GM18505 (cell line): ENCODE results near the gene CCDC97.

Experiments used
- ATAC-seq: cut with Tn5 transposase; IDR thresholded peaks from one replicate; pipeline ENCODE4 v1.9.1; 2021; ENCODE audit not compliant: unreplicated experiment
- POLR2A ChIP-seq: IDR thresholded peaks from 4 replicates; pipeline ENCODE4 v1.6.1; 2011; ENCODE audit warnings: borderline replicate concordance; ENCODE audit not compliant: insufficient read depth, insufficient read length; ENCODE audit errors: extremely low read depth

CCDC97 gene

DNA sequence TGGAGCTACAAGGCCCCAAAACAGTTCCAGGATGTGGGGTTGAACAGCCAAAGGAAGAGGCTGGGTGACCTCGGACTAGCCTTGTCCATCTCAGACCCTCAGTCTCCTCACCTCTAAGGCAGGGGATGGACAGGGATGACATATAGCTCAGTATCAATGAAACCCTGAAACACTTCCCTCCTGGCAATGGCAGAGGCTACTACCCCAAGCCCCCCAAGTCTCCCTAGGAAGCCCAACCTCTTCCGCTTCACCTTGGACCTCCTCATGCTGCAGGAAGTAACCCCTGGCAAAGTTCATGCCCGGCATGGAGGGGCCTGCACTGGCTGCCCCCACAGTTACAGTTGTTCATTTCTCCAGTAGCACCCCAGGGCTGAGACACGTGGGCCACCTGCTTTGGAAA, 10.6 kb downstream of the CCDC97 start:
- no peak for TF ChIP-seq POLR2A
- no peak for ATAC-seq

DNA sequence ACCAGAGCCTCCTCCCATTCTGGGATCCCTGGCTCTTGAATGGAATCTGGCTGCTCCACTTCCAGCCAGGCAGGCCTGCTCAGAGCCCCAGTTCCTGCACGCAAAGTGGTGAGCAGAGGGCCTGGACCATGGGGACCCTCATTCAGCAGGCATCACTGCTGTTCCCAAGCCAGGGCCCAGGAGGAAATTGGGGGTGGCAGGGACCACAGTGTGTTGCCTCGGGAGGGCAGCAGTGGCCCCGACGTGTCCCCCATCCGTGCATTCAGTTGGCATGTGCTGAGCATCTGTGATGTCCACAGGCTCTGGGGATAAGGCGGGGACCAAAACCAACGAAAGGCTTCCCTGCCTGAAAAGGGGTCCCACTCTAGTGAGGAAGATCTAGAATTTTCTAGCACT, 11.2 kb downstream of the CCDC97 start:
- peak; percentile 24 for TF ChIP-seq POLR2A
- ATAC-seq: no peak

DNA sequence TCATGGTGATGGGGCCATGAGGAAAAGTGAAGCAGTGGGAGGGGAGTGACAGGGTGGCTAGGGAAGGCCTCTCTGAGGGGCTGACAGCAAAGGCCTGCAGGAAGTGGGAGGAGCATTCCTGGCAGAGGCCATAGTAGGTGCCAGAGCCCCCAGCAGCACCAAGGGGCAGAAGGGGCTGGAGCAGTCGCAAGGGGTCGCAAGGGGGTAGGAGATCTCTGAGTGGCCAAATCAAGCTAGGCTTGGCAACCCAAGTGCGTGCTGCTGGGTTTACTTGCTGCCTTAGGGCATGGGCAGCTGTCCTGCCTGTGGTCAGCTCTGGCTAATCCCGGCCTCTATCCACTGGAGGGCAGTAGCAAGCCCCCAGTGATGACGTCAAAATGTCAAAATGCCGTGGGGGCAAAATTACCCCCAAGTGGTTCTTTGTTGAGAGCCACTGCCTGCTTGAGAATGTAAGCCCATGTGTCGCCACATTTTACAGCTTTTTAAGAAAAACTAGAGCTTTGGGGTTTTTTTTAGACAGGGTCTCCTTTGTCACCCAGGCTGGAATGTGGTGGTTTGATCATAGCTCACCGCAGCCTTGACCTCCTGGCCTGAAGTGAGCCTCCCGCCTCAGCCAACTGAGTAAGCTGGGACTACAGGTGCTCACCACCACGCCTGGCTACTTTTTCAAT, 11.8 kb downstream of the CCDC97 start:
- ATAC-seq: no peak
- no peak for TF ChIP-seq POLR2A

DNA sequence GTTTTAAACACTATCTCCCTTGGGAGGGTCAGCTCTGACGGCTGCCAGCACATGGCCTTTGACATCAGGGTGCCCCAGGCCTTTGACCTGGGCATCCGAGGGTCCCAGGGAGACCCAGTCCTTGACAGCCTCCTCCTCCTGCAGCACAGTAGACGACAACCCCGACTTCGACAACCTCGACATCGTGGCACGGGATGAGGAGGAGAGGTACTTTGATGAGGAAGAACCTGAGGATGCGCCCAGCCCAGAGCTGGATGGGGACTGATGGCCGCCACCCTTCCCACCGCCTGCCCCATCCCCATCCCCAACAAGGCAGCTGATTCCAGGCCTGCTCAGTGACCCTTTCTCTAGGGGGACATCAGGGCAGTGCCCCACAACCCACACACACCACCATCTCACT, 12.5 kb downstream of the CCDC97 start:
- ATAC-seq: no peak
- TF ChIP-seq POLR2A: no peak

DNA sequence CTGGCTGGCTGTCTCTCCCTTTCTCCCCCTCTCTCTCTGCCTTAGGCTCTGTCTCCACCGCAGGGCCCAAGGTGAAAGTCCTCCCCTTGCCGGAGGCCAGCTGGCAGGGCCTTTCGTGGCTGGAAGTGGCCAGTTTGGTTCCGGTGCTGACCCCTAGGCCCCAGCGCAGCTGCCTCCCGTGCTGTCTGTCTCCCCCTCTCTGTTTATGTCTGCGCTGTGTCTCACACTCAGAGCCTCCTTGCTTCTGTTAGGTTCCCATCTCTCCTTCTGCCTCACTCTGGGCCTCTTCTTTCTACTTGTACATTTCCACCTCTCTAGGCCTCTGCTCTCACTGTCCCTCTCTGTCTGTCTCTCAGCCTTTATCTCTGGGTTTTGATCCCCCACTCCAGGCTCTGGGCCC, 13.1 kb downstream of the CCDC97 start:
- ATAC-seq: no peak
- TF ChIP-seq POLR2A: no peak

DNA sequence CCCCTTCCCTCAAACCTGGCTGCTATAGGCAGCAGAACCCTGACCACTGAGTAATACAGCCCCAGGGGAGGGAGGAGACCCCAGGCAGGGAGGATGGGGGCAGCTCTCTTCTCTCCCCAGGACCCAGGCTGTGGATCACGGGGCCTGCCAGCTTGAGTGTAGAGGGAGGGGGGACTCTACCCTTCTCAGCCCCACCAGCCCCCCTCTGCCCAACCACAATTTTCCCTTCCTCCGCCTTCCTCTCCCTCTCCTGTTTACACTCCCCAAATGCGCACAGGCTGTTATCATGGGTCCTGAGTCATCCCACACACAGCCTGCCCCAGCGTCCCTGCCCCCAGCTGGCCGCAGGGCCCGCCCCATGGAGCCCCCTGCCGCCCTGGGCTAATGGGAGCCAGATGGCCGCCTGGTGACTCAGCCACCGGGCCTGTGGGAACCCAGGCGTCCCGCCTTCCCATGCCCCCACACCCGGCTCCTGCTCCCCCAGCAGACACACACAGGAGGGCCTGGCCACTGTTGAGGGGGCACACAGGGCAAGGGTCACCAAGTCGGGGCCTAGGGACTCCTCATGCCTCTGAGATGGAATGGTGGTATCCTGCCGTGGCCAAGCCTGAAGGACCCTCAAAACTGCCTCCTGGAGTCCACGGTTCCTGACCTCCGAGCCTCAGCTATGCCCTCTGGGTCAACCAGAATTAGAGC, 13.6 kb downstream of the CCDC97 start:
- ATAC-seq: no peak
- no peak for TF ChIP-seq POLR2A

DNA sequence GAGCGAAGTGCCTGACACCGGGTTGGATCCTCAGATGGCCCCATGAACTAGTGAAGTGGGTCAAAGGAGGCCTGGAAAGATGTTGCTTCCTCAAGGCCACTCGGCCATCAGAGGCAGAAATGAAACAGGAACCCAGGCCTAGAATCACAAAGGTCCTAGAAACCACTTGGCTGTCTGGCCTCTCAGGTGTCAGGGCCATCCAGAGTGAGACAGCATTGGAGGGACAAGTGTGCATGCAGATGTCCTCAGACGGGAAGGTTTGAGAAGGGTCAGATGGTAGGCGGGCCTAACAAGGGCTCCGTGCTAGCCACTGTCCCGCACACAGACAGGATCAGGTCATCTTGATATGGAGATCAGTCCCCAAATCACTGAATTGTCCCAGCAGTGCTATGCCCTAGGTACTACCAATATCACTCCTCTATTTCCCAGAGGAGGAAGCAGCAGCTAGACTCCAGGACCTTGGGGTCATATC, 14.3 kb downstream of the CCDC97 start:
- no peak for ATAC-seq
- TF ChIP-seq POLR2A: no peak

DNA sequence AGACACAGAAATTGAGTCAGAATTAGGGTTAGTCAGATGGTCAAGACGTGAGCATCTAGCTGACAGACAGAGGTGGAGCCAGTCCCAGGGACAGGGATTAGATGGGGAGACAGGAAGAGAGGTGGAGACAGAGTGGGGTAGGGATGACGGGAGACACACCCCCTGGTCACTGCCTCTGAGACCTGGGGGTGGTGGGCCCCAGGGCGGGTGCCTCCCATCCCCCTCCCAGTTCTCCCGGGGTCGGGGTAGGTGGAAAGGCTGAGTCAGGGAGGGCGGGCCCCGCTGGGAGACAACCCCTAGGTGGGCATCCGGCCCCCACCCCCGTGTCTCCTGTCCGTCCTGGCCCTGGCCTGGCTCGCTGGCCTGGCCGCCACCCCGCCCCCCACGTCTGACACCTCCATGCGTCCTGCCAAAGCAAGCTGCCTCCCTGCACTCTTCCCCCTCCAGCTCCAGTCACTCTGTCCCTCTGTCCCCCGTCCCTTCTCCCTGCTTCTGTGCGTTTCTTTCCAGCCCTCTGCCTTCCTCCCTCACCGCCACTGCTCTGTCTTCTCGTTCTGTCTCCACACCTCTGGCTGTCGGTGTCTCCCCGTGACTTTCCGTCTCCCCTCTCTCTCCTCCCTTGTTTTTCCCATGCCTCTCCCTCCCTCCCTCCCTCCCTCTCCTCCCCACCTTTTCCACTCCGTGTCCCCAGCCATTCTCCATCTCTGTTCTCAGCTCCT, 15.1 kb downstream of the CCDC97 start:
- no peak for ATAC-seq
- TF ChIP-seq POLR2A: peak; percentile 33

DNA sequence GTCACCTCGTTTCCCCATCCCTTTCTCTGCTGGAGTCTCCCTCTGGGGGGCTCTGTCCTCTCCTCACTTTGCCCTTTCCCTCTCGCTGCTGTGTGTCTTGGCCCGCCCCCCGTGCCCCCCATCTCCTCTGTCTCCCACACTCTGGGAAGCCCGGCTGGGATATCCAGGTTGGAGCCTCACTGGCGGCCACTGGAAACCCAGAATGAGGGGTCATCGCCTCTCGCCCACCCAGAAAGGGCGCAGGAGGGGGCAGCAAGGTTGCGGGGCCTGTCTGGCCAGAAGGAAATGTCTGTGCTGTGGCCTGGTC, 15.6 kb downstream of the CCDC97 start:
- ATAC-seq: no peak

DNA sequence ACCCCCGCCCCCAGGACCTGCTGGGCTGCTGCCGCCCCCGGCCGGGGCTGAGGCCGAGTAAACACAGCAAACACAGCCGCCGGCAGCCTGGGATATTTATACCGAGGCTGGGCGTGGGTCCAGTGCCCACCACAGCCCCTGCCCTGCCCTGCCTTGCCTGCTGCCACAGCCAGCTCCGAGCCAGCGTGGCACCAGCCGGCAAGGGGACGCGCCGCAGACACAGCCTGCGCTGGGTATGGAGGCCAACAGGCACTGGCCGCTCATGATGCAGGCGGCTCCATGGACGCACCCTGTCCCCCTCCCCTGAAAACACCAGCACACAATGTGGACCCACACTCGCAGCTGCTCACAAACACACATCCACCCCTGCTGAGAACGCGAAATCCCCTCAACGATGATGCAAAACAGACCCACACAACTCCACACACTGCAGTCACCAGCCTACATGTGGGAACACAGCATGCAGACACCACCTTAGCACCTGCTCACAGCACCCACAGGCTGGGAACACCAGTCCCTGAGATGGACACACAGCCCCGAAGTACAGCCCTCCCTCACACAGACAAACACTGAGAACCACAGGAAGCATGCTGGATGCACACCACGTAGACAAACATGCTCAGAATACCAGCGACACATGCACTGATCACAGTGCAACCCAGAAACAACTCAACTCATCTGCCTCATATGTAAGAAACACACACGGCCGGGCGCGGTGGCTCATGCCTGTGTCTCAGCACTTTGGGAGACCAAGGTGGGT, 16.2 kb downstream of the CCDC97 start:
- no peak for ATAC-seq
- peak; percentile 48 for TF ChIP-seq POLR2A

More for the DNA sequence above, 15.6 kb downstream of the CCDC97 start:
- no peak for TF ChIP-seq POLR2A

DNA sequence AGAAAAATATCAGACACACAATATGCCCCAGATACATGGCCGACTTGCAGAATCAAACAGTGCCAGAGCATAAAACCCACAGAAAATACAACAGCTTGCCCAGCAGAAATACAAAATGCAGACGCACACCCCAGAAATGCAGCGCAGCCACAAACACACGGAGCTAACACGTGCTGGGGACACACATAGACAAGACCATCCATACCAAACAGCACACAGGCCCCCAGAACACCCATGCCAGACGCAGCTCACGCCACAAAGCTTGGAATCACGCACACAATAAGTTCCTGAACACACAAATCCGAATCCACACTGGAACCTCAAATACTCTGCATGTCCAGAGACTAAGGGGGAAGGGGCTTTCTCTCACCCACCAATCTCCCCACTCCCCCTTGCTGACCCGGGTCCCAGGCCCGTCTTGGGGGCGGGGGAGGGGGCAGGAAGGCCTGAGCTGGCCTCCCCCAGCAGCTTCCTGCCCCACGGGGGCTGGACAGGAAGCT, 17.2 kb downstream of the CCDC97 start:
- peak; percentile 1 for ATAC-seq

DNA sequence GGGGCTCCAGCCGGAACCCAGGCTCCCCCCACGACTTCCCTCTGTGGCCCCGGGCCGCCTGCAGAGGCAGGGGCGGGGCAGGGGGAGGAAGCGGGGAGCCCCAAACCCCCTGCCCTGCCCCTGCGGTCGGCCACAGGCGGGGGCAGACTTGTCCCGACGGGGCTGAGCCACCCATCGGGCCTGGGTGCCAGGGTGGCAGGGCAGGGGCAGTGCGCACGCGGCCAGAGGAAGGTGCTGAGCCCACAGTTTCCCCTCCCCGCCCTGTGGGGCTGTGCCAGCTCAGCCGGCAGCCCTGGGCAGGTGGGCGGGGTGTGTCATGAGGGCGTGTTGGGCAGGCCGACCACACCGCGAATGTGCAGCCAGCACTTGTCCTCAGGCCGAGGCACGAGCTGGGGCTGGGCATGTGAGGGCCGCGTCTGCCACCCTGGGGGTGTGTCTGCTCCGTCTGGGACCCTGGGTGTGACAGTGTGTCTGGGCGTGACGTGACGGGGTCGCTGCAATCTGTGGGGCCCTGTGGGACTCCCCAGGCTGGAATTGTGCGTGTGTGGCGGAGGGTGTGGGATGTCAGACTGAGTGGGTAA, 17.7 kb downstream of the CCDC97 start:
- TF ChIP-seq POLR2A: no peak
- peak; percentile 50 for ATAC-seq

More for the DNA sequence above, 17.2 kb downstream of the CCDC97 start:
- TF ChIP-seq POLR2A: no peak
